HepG2 (cell line): ENCODE measurements around the gene DDX59. TPM values are rescaled to one million over a fixed set of nuclear protein-coding genes. Genes with fewer than 3 reads are reported as not detected.
A peak's percentile ranks its signal among the peaks of the same experiment; 100 is the strongest.

Experiments used
- BRD4 ChIP-seq: sonication (generic); formaldehyde crosslinking; IDR thresholded peaks from 2 replicates; pipeline ENCODE4 v1.4.0; 2020; ENCODE audit warnings: missing genetic modification reagents
- CCDC6 ChIP-seq: sonication (generic); formaldehyde crosslinking; IDR thresholded peaks from 2 replicates; pipeline ENCODE4 v1.8.1; 2022; ENCODE audit warnings: mild to moderate bottlenecking, missing genetic modification reagents, moderate library complexity
- CEBPG ChIP-seq: IDR thresholded peaks from 2 replicates; pipeline ENCODE4 v1.6.1; 2016
- CSRNP1 ChIP-seq: sonication (generic); formaldehyde crosslinking; IDR thresholded peaks from 2 replicates; pipeline ENCODE4 v1.8.1; 2023; ENCODE audit warnings: mild to moderate bottlenecking, missing genetic modification reagents
- DDIT3 ChIP-seq: sonication (generic); formaldehyde crosslinking; IDR thresholded peaks from 2 replicates; pipeline ENCODE4 v1.4.0; 2020; ENCODE audit warnings: mild to moderate bottlenecking, missing genetic modification reagents
- DNMT1 ChIP-seq: sonication (generic); formaldehyde crosslinking; IDR thresholded peaks from 2 replicates; pipeline ENCODE4 v1.5.1; 2020; ENCODE audit warnings: mild to moderate bottlenecking, missing genetic modification reagents
- FOSL2 ChIP-seq: sonication (generic); formaldehyde crosslinking; IDR thresholded peaks from 2 replicates; pipeline ENCODE4 v1.4.0; 2020; ENCODE audit warnings: missing genetic modification reagents
- FOXK2 ChIP-seq: fragments of 450-650 bp; IDR thresholded peaks from 2 replicates; pipeline ENCODE4 v1.6.1; 2016
- HNRNPK ChIP-seq: fragments of 200-400 bp; formaldehyde crosslinking; IDR thresholded peaks from 2 replicates; pipeline ENCODE4 v1.6.1; 2018; ENCODE audit warnings: low read length, low read depth, moderate library complexity, mild to moderate bottlenecking; ENCODE audit not compliant: poor library complexity, severe bottlenecking
- MEIS2 ChIP-seq: sonication (generic); formaldehyde crosslinking; IDR thresholded peaks from 2 replicates; pipeline ENCODE4 v1.9.0; 2021; ENCODE audit warnings: mild to moderate bottlenecking, missing genetic modification reagents
- NFATC3 ChIP-seq: sonication (generic); formaldehyde crosslinking; IDR thresholded peaks from 2 replicates; pipeline ENCODE4 v1.5.1; 2020; ENCODE audit warnings: mild to moderate bottlenecking, missing genetic modification reagents
- NFE2 ChIP-seq: sonication (generic); formaldehyde crosslinking; IDR thresholded peaks from 2 replicates; pipeline ENCODE4 v1.4.0; 2020; ENCODE audit warnings: missing genetic modification reagents
- NR2F6 ChIP-seq, 2 experiments: IDR thresholded peaks; 2 replicates each; pipeline ENCODE4 v1.6.1; 2016; ENCODE audit warnings: antibody characterized with exemption in 1 of 2, mild to moderate bottlenecking in 1 of 2
- RARA ChIP-seq: IDR thresholded peaks from 2 replicates; pipeline ENCODE4 v1.6.1; 2016; ENCODE audit warnings: missing genetic modification reagents, missing compliant biosample characterization
- SOX5 ChIP-seq: IDR thresholded peaks from 2 replicates; pipeline ENCODE4 v1.6.1; 2016; ENCODE audit warnings: borderline replicate concordance
- SP5 ChIP-seq: IDR thresholded peaks from 2 replicates; pipeline ENCODE4 v1.6.1; 2016; ENCODE audit warnings: low read depth, borderline replicate concordance
- TCF7 ChIP-seq: sonication (generic); IDR thresholded peaks from 2 replicates; pipeline ENCODE4 v1.6.1; 2016; ENCODE audit warnings: antibody characterized with exemption, low read depth
- TEF ChIP-seq: sonication (generic); formaldehyde crosslinking; IDR thresholded peaks from 2 replicates; pipeline ENCODE4 v1.5.0; 2020; ENCODE audit warnings: missing genetic modification reagents
- TRAFD1 ChIP-seq: sonication (generic); formaldehyde crosslinking; IDR thresholded peaks from 2 replicates; pipeline ENCODE4 v1.5.1; 2020; ENCODE audit warnings: missing genetic modification reagents, mild to moderate bottlenecking, borderline replicate concordance
- ZBTB42 ChIP-seq: sonication (generic); formaldehyde crosslinking; IDR thresholded peaks from 2 replicates; pipeline ENCODE4 v1.5.0; 2020; ENCODE audit warnings: mild to moderate bottlenecking, missing genetic modification reagents
- ZGPAT ChIP-seq: IDR thresholded peaks from 2 replicates; pipeline ENCODE4 v1.6.1; 2016; ENCODE audit warnings: mild to moderate bottlenecking
- ZMYM2 ChIP-seq: sonication (generic); formaldehyde crosslinking; IDR thresholded peaks from 2 replicates; pipeline ENCODE4 v1.8.0; 2022; ENCODE audit warnings: mild to moderate bottlenecking, missing genetic modification reagents
- ZNF563 ChIP-seq: sonication (generic); formaldehyde crosslinking; IDR thresholded peaks from 2 replicates; pipeline ENCODE4 v1.8.0; 2022; ENCODE audit warnings: mild to moderate bottlenecking, moderate library complexity, missing genetic modification reagents
- ZNF7 ChIP-seq: IDR thresholded peaks from 2 replicates; pipeline ENCODE4 v1.6.1; 2016; ENCODE audit warnings: missing biosample characterization, missing genetic modification reagents
- ZNF784 ChIP-seq: sonication (generic); formaldehyde crosslinking; IDR thresholded peaks from 2 replicates; pipeline ENCODE4 v1.5.1; 2020; ENCODE audit warnings: missing genetic modification reagents, mild to moderate bottlenecking, borderline replicate concordance
- polyA plus RNA-seq, 8 experiments: library from polyadenylated mRNA; depleted of rRNA in 3 of 8; stranded (reverse) in 7 of 8; unstranded in 1 of 8; fragments of >200 nt; fragmentation: Illumina TruSeq in 4 of 8; extraction: Trizol in 4 of 8; gene quantifications; 2 replicates each; pipeline versions ENCODE4 v1.2.1 to v1.2.3, GENCODE V29; 2011 to 2016; ENCODE audit warnings: low read depth in 4 of 8, missing spikeins in 1 of 8, mixed read lengths in 1 of 8; ENCODE audit not compliant: insufficient read depth in 1 of 8
- total RNA-seq, 5 experiments: library from RNA; depleted of rRNA; stranded (reverse); fragments of >200 nt; fragmentation: Illumina TruSeq; extraction: Trizol; gene quantifications; 2 replicates each; pipeline ENCODE4 v1.2.3, GENCODE V29; 2016; ENCODE audit warnings: low read depth in 1 of 5

The DDX59 gene
- total and polyA plus RNA-seq, 2 of the 13 experiments (the other 11 are each of a cell fraction or from before 2014, with no cell fraction given): 12.1 to 14.8 TPM

- TF ChIP-seq CSRNP1 (CRISPR knock-in tag) (peak; percentile 59), SP5 (CRISPR knock-in tag) (peak; percentile 65), ZNF7 (CRISPR knock-in tag) (no peak), FOXK2 (no peak), FOSL2 (CRISPR knock-in tag) (no peak), NFATC3 (no peak), RARA (CRISPR knock-in tag) (no peak), ZMYM2 (CRISPR knock-in tag) (peak; percentile 52; the same call in 1 of the 2 replicates), MEIS2 (CRISPR knock-in tag) (no peak), ZNF784 (no peak; the same call in 1 of the 2 replicates), DDIT3 (CRISPR knock-in tag) (no peak), BRD4 (no peak), ZNF563 (CRISPR knock-in tag) (0 out of 2 replicates have a peak, but pooled peaks have one; percentile 22), TRAFD1 (CRISPR knock-in tag) (no peak), ZGPAT (CRISPR knock-in tag) (0 out of 2 replicates have a peak, but pooled peaks have one; percentile 42), CEBPG (CRISPR knock-in tag) (0 out of 2 replicates have a peak, but pooled peaks have one; percentile 6), NFE2 (no peak), CCDC6 (peak; percentile 78; the same call in 1 of the 2 replicates), DNMT1 (no peak), TEF (CRISPR knock-in tag) (no peak), NR2F6 (IDR thresholded peaks at IDR 0.05) (no peak), NR2F6 (CRISPR knock-in tag; IDR thresholded peaks at IDR 0.05) (no peak), HNRNPK (no peak), ZBTB42 (no peak), TCF7 (no peak), SOX5 (CRISPR knock-in tag) (peak; percentile 33; the same call in 1 of the 2 replicates)
Measured at GRCh38 chr1:200620273-200621131, 49.2 kb downstream of the DDX59 start, which contains the start of gene KIF14 (continued).
